BLaER1 treated with 17β-estradiol and CSF1 and Interleukin-3, amounts not matched to agents 10 nM and 100 nM (cell line): Measurements from ENCODE around the gene FH.

Experiments
- H3K27ac ChIP-seq, 11 experiments: shearing (Covaris generic); formaldehyde crosslinking; 2 replicates each; pipeline ENCODE4 v1.8.1; 2022
- H3K27me3 ChIP-seq, 11 experiments: shearing (Covaris generic); formaldehyde crosslinking; 2 replicates each; pipeline ENCODE4 v1.8.1; 2022
- H3K36me3 ChIP-seq, 11 experiments: shearing (Covaris generic); formaldehyde crosslinking; 2 replicates each; pipeline ENCODE4 v1.8.1; 2022
- H3K4me1 ChIP-seq, 10 experiments: shearing (Covaris generic); formaldehyde crosslinking; 2 replicates each; pipeline ENCODE4 v1.8.1; 2022
- H3K4me2 ChIP-seq, 11 experiments: shearing (Covaris generic); formaldehyde crosslinking; 2 replicates each; pipeline ENCODE4 v1.8.1; 2022
- H3K4me3 ChIP-seq, 10 experiments: shearing (Covaris generic); formaldehyde crosslinking; 2 replicates each; pipeline ENCODE4 v1.8.1; 2022
- H3K9ac ChIP-seq, 11 experiments: shearing (Covaris generic); formaldehyde crosslinking; 2 replicates each; pipeline ENCODE4 v1.8.1; 2022
- H3K9me3 ChIP-seq, 11 experiments: shearing (Covaris generic); formaldehyde crosslinking; replicated peaks in 1 of 11; 2 replicates each; pipeline ENCODE4 v1.8.1; 2022
- H4K20me1 ChIP-seq, 11 experiments: shearing (Covaris generic); formaldehyde crosslinking; 2 replicates each; pipeline ENCODE4 v1.8.1; 2022
- Cebpa-rat ChIP-seq, 11 experiments: shearing (Covaris generic); IDR thresholded peaks; 2 replicates each; pipeline ENCODE4 v1.8.1; 2022

Gene FH

GRCh38 chr1:241475671-241476070, 43.9 kb downstream of the FH start:
- Histone ChIP-seq H3K9me3 (0 out of 22 replicates have a peak, but pooled peaks cover 0 to 5% (median 0%) of the 10 kb centered on the region in 11 experiments), H3K9ac (no peak overlapping the region), H3K4me1 (peaks cover 0 to 7% (median 0%) of the 10 kb centered on the region in 10 experiments; a peak in 3 of 20 replicates), H4K20me1 (no peaks in the 10 kb centered on the region), H3K27ac (no peak overlapping the region), H3K4me3 (no peak overlapping the region), H3K27me3 (no peaks in the 10 kb centered on the region), H3K4me2 (peak overlapping the region in 1 of 11 experiments; percentile 35; a peak in 2 of 22 replicates), H3K36me3 (no peaks in the 10 kb centered on the region)
- no peak for TF ChIP-seq Cebpa-rat (IDR thresholded peaks at IDR 0.05)

- Histone ChIP-seq H3K27me3 (no peaks in the 10 kb centered on the region), H3K9me3 (0 out of 22 replicates have a peak, but pooled peaks cover 0 to 5% (median 0%) of the 10 kb centered on the region in 11 experiments), H4K20me1 (no peaks in the 10 kb centered on the region), H3K4me1 (peaks cover 0 to 7% (median 0%) of the 10 kb centered on the region in 10 experiments; a peak in 3 of 20 replicates), H3K4me3 (no peak overlapping the region), H3K4me2 (no peak overlapping the region), H3K27ac (no peak overlapping the region), H3K36me3 (no peaks in the 10 kb centered on the region), H3K9ac (no peak overlapping the region)
- TF ChIP-seq Cebpa-rat (IDR thresholded peaks at IDR 0.05) = no peak
Observed at GRCh38 chr1:241473026-241473425, 46.5 kb downstream of the FH start.

GRCh38 chr1:241470908-241471590, 48.5 kb downstream of the FH start:
- H4K20me1 ChIP-seq = no peaks in the 10 kb centered on the region
- no peaks in the 10 kb centered on the region for H3K27me3 ChIP-seq
- no peak overlapping the region for H3K9ac ChIP-seq
- H3K36me3 ChIP-seq = no peaks in the 10 kb centered on the region
- peaks cover 0 to 9% (median 0%) of the 10 kb centered on the region in 11 experiments; a peak in 3 of 22 replicates for H3K9me3 ChIP-seq
- no peak overlapping the region for H3K4me2 ChIP-seq
- no peak for TF ChIP-seq Cebpa-rat (IDR thresholded peaks at IDR 0.05)
- no peak overlapping the region for H3K4me3 ChIP-seq
- H3K27ac ChIP-seq = no peak overlapping the region
- H3K4me1 ChIP-seq = peaks cover 0 to 7% (median 0%) of the 10 kb centered on the region in 10 experiments; a peak in 3 of 20 replicates

- peaks cover 0 to 9% (median 0%) of the 10 kb centered on the region in 11 experiments; a peak in 3 of 22 replicates for H3K9me3 ChIP-seq
- H3K4me3 ChIP-seq = no peak overlapping the region
- TF ChIP-seq Cebpa-rat (IDR thresholded peaks at IDR 0.05) = no peak
- H4K20me1 ChIP-seq = no peaks in the 10 kb centered on the region
- no peak overlapping the region for H3K4me2 ChIP-seq
- H3K4me1 ChIP-seq = peaks cover 0 to 2% (median 0%) of the 10 kb centered on the region in 10 experiments; a peak in 1 of 20 replicates
- no peaks in the 10 kb centered on the region for H3K36me3 ChIP-seq
- H3K27ac ChIP-seq = no peak overlapping the region
- H3K27me3 ChIP-seq = no peaks in the 10 kb centered on the region
- H3K9ac ChIP-seq = no peak overlapping the region
Observed at GRCh38 chr1:241470361-241470760, 49.2 kb downstream of the FH start.

GRCh38 chr1:241465673-241466072, 53.9 kb downstream of the FH start:
- TF ChIP-seq Cebpa-rat (IDR thresholded peaks at IDR 0.05) = no peak
- H3K4me2 ChIP-seq = no peak overlapping the region
- no peaks in the 10 kb centered on the region for H3K36me3 ChIP-seq
- no peak overlapping the region for H3K4me3 ChIP-seq
- no peaks in the 10 kb centered on the region for H3K4me1 ChIP-seq
- no peaks in the 10 kb centered on the region for H4K20me1 ChIP-seq
- peaks cover 0 to 9% (median 0%) of the 10 kb centered on the region in 11 experiments; a peak in 3 of 22 replicates for H3K9me3 ChIP-seq
- H3K9ac ChIP-seq = no peak overlapping the region
- no peak overlapping the region for H3K27ac ChIP-seq
- H3K27me3 ChIP-seq = no peaks in the 10 kb centered on the region

- Histone ChIP-seq H3K27ac (no peak overlapping the region), H3K4me2 (no peak overlapping the region), H3K4me1 (no peaks in the 10 kb centered on the region), H3K27me3 (no peaks in the 10 kb centered on the region), H3K36me3 (no peaks in the 10 kb centered on the region), H3K4me3 (no peak overlapping the region), H3K9me3 (peaks cover 0 to 9% (median 0%) of the 10 kb centered on the region in 11 experiments; a peak in 3 of 22 replicates), H4K20me1 (no peaks in the 10 kb centered on the region), H3K9ac (no peak overlapping the region)
- TF ChIP-seq Cebpa-rat (IDR thresholded peaks at IDR 0.05) = no peak
Observed at GRCh38 chr1:241464985-241465384, 54.6 kb downstream of the FH start.

GRCh38 chr1:241462391-241462790, 57.2 kb downstream of the FH start:
- Histone ChIP-seq H4K20me1 (no peaks in the 10 kb centered on the region), H3K9me3 (peaks cover 0 to 9% (median 0%) of the 10 kb centered on the region in 11 experiments; a peak in 3 of 22 replicates), H3K9ac (no peak overlapping the region), H3K27ac (no peak overlapping the region), H3K4me2 (no peak overlapping the region), H3K4me1 (no peaks in the 10 kb centered on the region), H3K27me3 (no peaks in the 10 kb centered on the region), H3K4me3 (no peak overlapping the region), H3K36me3 (no peaks in the 10 kb centered on the region)
- TF ChIP-seq Cebpa-rat (IDR thresholded peaks at IDR 0.05) = no peak

GRCh38 chr1:241460098-241460873, 59.3 kb downstream of the FH start:
- no peaks in the 10 kb centered on the region for H3K36me3 ChIP-seq
- H3K27ac ChIP-seq = no peak overlapping the region
- H3K27me3 ChIP-seq = no peaks in the 10 kb centered on the region
- no peaks in the 10 kb centered on the region for H4K20me1 ChIP-seq
- H3K9ac ChIP-seq = no peak overlapping the region
- no peak overlapping the region for H3K4me2 ChIP-seq
- H3K4me3 ChIP-seq = no peak overlapping the region
- no peaks in the 10 kb centered on the region for H3K4me1 ChIP-seq
- TF ChIP-seq Cebpa-rat (IDR thresholded peaks at IDR 0.05) = no peak
- H3K9me3 ChIP-seq = no peaks in the 10 kb centered on the region

GRCh38 chr1:241459186-241459802, 60.3 kb downstream of the FH start:
- Histone ChIP-seq H3K27me3 (no peaks in the 10 kb centered on the region), H4K20me1 (no peaks in the 10 kb centered on the region), H3K4me2 (no peak overlapping the region), H3K36me3 (no peaks in the 10 kb centered on the region), H3K27ac (no peak overlapping the region), H3K4me1 (no peaks in the 10 kb centered on the region), H3K9ac (no peak overlapping the region), H3K9me3 (no peaks in the 10 kb centered on the region), H3K4me3 (no peak overlapping the region)
- no peak for TF ChIP-seq Cebpa-rat (IDR thresholded peaks at IDR 0.05)
